NCI-H2196 (cell line): ENCODE data around the gene PDIA5.

Experiments
- DNase-seq: peaks from one replicate; lab custom pipeline; 2025; ENCODE audit not compliant: unreplicated experiment; lab: John Stamatoyannopoulos, UW

PDIA5 gene

GRCh38 chr3:123039178-123039577 lies 27.6 kb upstream of the PDIA5 start:
- peak; percentile 57 for DNase-seq

DNA sequence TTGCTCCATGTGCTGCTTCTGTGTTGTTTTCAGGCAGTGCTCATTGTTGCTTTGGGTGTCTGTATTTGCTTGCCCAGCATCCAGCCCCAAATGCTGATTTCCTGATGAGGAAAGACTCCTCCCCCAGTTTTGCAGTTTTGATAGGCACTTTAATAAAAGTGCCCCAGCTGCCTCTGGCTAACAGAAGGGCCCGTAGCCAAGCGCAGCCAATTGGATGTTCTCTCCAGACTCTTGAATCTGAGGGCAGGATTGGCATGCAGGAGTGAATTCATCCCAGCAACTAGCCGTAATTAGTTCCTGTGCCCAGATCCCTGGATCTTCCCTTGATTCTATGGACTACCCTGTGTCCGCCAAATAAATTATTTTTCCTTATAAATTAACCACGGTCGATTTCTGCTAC lies 24.4 kb upstream of the PDIA5 start:
- no peak for DNase-seq

GRCh38 chr3:123044981-123045763 lies 21.7 kb upstream of the PDIA5 start:
- no peak for DNase-seq

DNA sequence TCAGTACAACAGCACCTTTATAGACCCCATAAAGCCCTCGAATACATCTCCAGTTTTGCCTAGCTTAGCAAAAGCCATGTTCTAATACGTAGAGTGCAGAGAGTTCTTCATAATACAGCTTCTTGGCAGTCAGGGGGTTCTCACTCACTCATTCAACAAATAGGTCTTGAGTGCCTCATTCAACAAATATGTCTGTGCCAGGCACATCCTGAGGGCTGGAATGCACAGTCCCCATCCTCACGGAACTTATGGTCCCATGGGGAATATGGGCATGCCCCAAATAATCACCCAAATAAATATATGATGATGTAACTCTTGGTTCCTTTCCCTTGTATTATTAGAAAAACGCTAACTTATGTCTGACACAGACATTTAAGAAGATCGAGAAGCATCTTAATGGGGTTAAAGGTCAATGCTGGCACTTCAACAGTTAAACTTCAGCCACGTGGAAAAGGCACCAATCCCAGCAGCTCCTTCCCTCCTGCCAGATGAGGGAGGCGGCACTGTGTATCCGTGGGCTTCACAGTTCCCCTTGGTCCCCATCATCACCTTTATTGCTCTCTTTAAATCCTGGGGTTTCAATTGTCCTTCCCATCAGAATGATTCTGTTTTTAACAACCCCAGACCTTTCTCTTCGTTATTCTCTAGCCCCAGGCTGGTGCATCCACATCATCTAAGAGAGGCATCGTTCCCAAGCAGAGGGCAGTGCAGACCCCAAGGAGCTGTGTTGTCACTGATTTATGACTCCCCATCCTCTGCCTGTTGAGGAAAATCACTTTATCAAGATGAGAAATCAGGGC lies 20.4 kb upstream of the PDIA5 start:
- no peak for DNase-seq

- DNase-seq, result no peak
Observed at GRCh38 chr3:123047062-123047319, 19.8 kb upstream of the PDIA5 start.

DNA sequence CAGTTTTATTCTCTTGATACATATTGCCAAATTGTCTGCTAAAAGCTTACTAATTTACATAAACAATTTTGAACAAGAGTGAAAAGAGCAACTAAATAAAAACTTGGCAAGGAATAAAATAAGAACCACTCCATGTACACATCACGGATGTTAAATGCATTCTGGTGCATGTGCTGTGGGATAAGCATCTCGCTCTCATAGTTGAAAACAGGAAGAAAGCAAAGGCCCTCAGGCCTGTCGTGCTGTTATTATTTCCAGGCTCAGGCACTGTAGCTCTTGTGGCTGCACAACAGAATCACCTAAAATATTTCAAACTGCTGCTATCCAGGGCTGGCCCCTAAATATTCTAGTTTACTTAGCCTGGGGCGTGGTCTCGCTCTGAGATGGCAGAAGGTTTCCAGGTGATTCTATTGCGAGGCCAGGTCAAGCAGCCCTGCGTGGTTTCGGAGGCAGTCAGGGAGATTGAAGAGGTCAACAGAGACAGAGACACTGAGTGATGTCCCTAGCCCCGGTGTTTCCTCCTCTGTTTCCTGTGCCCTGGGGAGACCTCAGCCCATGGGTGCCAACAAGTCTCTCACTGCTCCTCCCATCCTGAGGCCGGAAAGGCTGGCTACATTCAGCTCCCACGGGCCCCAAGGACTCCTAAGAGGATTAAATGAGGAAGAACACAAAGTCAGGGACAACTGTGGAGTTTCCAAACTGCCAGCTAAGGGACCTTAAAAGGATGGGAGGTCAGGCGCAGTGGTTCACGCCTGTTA lies 18.2 kb upstream of the PDIA5 start:
- DNase-seq, result no peak

DNA sequence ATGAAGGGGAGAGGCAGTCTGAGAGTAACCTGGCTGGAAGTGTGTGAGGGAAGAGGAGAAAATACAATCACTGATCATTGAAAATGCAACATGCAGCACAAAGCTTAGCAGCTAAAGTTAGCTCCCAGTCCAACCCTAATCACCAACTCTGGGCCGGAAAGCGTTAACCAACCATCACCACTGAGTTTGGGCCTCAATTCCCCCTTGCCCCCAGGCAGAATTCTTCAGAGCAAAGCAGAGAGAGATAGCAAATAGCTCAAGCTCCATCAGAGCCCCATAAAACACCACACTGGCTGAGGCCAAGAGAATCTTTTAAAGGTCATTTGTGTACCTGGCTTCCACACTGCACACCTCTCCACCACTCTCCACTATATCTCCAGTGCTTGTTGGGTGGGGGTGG lies 16.2 kb upstream of the PDIA5 start:
- DNase-seq, result no peak

DNA sequence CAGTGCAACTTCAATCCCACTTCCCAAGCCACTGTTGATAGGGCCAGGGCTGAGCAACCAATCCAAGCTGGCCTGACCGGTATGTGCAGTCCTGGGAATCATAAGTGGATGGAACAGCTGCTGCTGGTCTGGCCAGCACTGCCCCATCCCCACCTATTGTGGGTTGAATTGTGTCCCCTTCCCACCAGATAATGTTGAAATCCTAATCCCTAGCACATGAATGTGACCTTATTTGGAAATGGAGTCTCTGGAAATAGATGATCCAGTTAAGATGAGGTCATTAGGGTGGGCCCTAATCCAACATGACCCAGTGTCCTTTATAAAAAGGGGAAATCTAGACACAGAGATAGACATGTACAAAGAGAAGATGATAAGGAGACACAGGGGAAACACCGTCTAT lies 13.7 kb upstream of the PDIA5 start:
- no peak for DNase-seq

DNA sequence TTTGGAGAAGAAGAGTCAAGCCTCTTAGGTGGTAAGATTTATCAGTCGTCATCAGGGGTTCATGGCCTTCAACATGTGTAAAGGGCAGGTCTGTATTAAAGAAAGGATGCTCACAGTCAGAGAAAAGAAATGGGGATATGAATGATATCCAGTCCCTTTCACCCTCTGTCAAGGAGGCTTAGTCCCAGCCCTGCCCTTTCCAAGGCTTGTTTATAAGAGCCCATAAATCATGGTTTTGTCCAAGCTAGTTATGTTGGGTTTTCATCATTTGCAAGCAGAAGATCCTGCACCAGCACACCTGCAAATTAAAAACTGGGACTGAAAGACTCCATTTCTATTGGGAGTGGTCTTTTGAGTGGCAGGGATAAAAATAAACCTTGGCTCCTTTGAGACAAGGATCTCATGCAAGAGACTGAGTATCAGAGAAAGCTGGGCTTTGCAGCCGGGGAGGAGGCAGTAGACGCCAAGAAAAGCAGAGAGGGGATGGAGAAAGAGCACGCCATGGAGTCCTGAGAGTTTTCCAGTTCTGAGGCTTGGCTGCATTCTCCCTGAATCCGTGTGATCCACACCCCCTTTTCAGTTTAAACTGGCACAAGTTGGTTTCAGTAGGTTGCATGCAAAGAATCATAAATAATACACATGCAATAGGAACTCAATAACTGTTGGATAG lies 12.6 kb upstream of the PDIA5 start:
- DNase-seq, result no peak

DNA sequence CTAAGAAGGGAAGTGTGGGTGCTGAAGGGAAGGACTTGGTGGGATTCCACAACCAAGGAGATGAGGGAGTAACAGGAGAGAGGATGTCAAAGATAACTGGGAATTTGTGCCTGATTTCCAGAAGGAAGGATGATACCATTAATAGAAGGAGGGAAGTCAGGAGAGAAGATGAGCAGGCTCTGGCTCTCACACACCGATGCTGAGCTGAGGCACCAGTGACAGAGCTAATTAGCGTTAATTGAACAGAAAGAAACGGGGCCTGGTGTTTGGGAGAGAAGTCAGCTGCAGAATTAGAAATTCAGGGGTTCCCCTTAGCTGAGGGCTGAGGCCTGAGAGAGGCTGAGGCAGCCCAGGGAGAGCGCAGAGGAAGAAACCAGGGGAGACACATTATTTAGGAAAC lies 11.9 kb upstream of the PDIA5 start:
- no peak for DNase-seq

DNA sequence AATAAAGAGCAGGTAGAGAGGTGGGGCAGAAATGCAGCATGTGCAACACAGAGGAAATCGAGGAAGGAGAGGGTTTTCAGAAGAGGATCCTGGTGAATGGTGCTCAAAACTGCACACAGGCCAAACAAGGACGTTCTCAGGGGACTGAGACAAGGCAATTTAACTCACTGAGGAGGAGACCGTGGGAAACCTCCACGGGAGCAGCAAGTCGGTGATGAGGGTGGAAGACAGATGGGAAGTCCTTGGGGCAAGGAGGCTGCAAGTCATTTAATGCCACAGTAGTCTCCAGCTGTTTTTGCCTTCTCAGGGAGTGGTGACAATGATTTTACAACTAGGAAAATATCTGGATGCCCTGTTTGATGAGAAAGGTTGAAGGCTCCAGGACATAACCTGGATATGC lies 11.5 kb upstream of the PDIA5 start:
- DNase-seq, result no peak

DNA sequence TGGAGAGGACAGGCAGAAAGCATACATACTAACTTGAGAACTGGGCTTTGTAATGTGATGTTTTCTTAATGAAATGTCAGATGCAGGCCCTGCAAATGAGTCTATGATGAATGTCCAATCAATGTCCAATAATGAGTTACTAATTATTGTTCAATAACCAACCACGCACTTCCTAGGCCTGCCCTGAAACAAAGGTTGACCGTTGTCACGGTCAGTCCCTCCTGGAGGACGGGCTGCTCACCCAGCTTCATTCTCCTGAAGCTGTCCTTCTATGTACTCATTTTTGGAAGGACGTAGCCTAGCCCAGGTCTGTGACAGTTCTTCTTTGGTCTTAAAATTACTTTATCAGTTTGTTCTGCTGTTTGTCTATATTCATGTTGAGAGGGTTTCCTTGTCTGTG lies 8.3 kb upstream of the PDIA5 start:
- DNase-seq, result no peak

- DNase-seq, result no peak
Observed at GRCh38 chr3:123060054-123060453, 6.8 kb upstream of the PDIA5 start.

- DNase-seq, result no peak
Observed at GRCh38 chr3:123061856-123062255, 5.0 kb upstream of the PDIA5 start.

DNA sequence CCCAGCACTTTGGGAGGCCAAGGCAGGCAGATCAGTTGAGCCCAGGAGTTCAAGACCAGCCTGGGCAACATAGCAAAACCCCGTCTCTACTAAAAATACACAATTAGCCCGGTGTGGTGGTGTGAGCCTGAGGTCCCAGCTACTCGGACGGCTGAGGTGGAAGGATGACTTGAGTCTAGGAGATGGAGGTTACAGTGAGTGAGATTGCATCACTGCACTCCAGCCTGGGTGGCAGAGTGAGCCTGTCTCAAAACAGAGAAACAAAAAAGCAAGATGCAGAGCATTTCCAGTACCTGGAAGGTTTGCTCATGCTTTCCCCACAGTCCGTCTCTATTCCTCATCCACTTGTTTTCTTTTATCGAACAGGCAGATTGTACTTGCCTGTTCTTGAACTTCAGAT lies 3.8 kb upstream of the PDIA5 start:
- DNase-seq, result no peak

- no peak for DNase-seq
Observed at GRCh38 chr3:123064506-123064905, 2.3 kb upstream of the PDIA5 start.

GRCh38 chr3:123064914-123065313 lies 1.9 kb upstream of the PDIA5 start:
- DNase-seq, result no peak

DNA sequence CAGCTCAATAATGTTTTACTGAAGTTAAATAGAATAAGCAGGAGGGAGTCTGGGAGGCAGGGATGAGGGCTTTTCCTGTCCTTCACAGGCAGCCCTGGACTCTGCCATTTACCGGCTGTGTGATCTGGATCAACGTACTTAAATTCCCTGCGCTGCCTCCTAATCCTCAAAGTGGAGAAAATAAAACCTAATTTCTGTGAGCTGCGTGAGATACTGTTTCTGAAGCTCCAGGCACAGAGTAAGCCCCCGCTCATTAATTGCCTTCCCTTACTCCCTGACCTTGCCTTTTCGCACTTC lies 278 bp upstream of the PDIA5 start:
- DNase-seq, result no peak

DNA sequence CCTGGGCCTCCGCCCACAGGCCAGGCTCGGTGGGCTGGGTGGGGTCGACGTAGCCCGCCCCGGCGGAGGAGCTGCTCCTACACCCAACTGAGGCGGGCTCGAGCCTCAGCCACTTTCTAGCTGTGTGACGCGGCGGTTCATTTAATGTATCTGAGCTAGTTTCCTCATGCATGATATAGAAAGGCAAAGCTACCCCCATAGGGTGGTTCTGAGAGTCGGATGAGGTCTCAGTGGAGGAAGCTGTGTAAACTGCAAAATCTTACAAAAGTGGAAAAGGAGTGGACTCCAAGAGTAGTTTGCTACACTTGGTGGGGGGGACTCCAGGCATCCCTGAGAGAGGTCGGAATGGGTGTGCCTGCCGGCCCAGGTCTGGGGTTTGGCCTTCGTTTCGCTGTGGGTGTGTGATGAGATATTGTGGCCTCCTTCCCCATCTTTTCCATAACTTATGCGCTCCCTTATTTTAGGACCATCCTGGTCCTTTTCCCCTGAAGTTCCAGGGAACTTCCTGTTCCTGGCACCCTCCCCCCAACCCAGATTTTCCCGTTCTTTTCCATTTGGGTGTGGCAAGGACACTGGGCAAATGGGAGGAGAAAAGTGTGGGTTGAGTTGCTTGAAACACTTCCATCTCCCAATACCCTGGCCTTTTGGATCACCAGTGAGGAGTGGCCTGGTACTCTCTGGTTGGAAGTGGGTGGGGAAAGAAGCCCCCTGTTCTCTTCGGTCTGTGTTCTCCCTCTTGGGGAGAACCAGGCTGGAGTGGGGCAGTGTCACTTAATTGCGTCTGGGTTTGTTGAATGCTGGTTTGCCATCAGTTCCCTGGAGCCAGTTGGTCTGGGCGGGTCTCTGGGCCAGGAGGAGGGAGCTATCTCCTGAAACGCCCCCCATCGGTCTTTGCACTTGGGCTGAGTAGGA lies 1.1 kb downstream of the PDIA5 start:
- DNase-seq, result no peak

DNA sequence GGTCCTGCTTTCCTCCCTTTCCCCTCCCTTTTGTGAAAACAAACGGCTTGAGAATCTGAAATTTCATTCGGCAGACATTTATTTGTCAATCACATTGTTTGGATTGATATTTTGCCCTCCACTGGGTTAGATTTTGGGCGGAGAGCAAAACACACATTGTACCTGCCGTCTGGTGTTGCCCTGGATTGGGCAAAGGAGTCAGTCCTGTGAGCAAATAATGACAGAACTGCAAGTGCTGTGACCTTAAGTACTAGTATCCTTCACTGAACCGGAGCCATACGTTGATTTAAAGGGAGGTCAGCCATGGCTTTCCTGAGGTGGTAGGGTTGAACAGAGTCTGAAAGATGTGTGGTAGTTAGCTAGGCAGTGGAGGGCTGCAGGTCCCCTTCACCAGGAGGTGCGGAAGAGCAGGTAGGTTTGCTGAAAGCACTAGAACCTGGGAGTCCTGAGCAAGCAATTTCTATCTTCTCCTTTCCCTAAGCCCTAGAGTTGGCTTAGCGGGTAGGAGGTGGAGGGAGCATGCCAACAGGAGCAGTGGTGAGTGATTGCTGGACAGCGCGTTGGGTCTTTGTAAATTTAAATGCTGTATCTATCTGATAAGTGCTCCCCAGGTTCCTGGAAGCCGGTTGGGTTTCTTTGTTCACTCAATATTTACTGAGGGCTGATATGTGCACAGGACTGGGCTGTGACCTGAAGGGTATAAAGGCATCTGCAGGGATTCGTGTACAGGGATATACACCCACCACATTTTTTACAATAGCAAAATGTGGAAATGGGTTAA lies 2.0 kb downstream of the PDIA5 start:
- DNase-seq, result no peak
